Spleen (tissue), 11 donors: ENCODE data around the gene SAYSD1. TPM values are rescaled to one million over a fixed set of nuclear protein-coding genes. Genes with fewer than 3 reads are reported as not detected.

Experiments
- DNase-seq: peaks from one replicate; pipeline ENCODE4 v3.0.0-alpha.2; 2020
- H3K27ac ChIP-seq, 8 donors: fragments of 200-600 bp; sonication (generic) in 7 of 8; 1 replicate in 4 of 8; 2 replicates in 4 of 8; pipeline versions ENCODE4 v1.5.0 to v1.8.0; 2016 to 2021; ENCODE audit warnings: inconsistent platforms in 4 of 8, mild to moderate bottlenecking in 4 of 8, moderate library complexity in 1 of 8
- H3K27me3 ChIP-seq, 7 donors: fragments of 200-600 bp; sonication (generic) in 6 of 7; replicated peaks in 1 of 7; 1 replicate in 4 of 7; 2 replicates in 3 of 7; pipeline versions ENCODE4 v1.5.0 to v1.8.0; 2016 to 2021; ENCODE audit warnings: inconsistent platforms in 3 of 7, mild to moderate bottlenecking in 1 of 7
- H3K36me3 ChIP-seq, 6 donors: fragments of 200-600 bp; sonication (generic) in 5 of 6; 1 replicate in 4 of 6; 2 replicates in 2 of 6; pipeline versions ENCODE4 v1.5.0 to v1.8.0; 2016 to 2021; ENCODE audit warnings: inconsistent platforms in 2 of 6
- H3K4me1 ChIP-seq, 6 donors: fragments of 200-600 bp; sonication (generic) in 5 of 6; 1 replicate in 3 of 6; 2 replicates in 3 of 6; pipeline versions ENCODE4 v1.5.0 to v1.8.0; 2016 to 2021; ENCODE audit warnings: inconsistent platforms in 3 of 6
- H3K4me3 ChIP-seq, 8 donors: fragments of 200-600 bp; sonication (generic) in 7 of 8; 1 replicate in 4 of 8; 2 replicates in 4 of 8; pipeline versions ENCODE4 v1.5.0 to v1.8.0; 2016 to 2021; ENCODE audit warnings: inconsistent platforms in 4 of 8, mild to moderate bottlenecking in 4 of 8, moderate library complexity in 2 of 8
- H3K9me3 ChIP-seq, 8 donors: fragments of 200-600 bp; sonication (generic) in 7 of 8; 1 replicate in 4 of 8; 2 replicates in 4 of 8; pipeline versions ENCODE4 v1.5.0 to v1.8.0; 2016 to 2021; ENCODE audit warnings: inconsistent platforms in 4 of 8
- POLR2A ChIP-seq, 3 donors: fragments of 450-650 bp; IDR thresholded peaks; one replicate each; pipeline ENCODE4 v1.5.1; 2017; ENCODE audit warnings: antibody characterized with exemption in 3 of 3, mild to moderate bottlenecking in 1 of 3
- POLR2AphosphoS5 ChIP-seq, 3 donors: sonication (generic); formaldehyde crosslinking; IDR thresholded peaks; one replicate each; pipeline ENCODE4 v1.5.1; 2017; ENCODE audit warnings: antibody characterized with exemption in 3 of 3
- WGBS, 5 donors: extraction: QIAGEN DNeasy Blood & Tissue Kit in 3 of 5; methylation state at CpG; one replicate each; pipeline versions ENCODE4 v1.1.5 to v1.1.7; 2013 to 2018; 5-methylcytosine and 5-hydroxymethylcytosine counted together
- intact Hi-C: fragments of 100-400 bp; cut with DNase I; formaldehyde crosslinking; loops from one replicate; pipeline ENCODE4 v1.15.0; 2023; ENCODE audit warnings: low total_unique reads
- polyA plus RNA-seq, 3 donors: library from polyadenylated mRNA; stranded (reverse); fragments of 200-250 nt; gene quantifications; one replicate each; pipeline ENCODE4 v1.2.1, GENCODE V29; 2013
- total RNA-seq, 7 donors: library from RNA; depleted of rRNA in 3 of 7; stranded (reverse); fragments of >200 nt in 3 of 7; fragmentation: NEBNext Ultra II Directional in 4 of 7; extraction: Animal tissue kit (Norgen Biotek cat#: 25700) in 4 of 7; gene quantifications; one replicate each; pipeline versions ENCODE4 v1.1.0 to v1.2.1, GENCODE V29; 2016 to 2021
- TF ChIP-seq, protein P1 (sequence below), 11 experiments: fragments of 200-600 bp in 7 of 11; fragments of 450-650 bp in 4 of 11; sonication (generic) in 4 of 11; IDR thresholded peaks in 8 of 11; conservative IDR thresholded peaks in 3 of 11; 1 replicate in 7 of 11; 2 replicates in 4 of 11; pipeline versions ENCODE4 v1.4.0 to v1.8.0; 2016 to 2021; ENCODE audit warnings: antibody characterized with exemption in 11 of 11, inconsistent platforms in 4 of 11, mild to moderate bottlenecking in 1 of 11
- donor health status: healthy with polysubstance abuse.
- donor health status: DM: no; HTN: no; CAD: no; lungs with moderate emphysema.
- donor health status: DM: no; HTN: no; CAD: no.
- donor health status: Bipolar disorder and iron deficiency.
- donor health status: healthy.
- donor health status: DM: no; HTN: no; CAD: no.
- donor health status: DM: yes; HTN: yes; CAD: no.

SAYSD1 gene
- total and polyA plus RNA-seq, 10 donors: 8.1 to 14.2 (median 13.2) TPM

DNA sequence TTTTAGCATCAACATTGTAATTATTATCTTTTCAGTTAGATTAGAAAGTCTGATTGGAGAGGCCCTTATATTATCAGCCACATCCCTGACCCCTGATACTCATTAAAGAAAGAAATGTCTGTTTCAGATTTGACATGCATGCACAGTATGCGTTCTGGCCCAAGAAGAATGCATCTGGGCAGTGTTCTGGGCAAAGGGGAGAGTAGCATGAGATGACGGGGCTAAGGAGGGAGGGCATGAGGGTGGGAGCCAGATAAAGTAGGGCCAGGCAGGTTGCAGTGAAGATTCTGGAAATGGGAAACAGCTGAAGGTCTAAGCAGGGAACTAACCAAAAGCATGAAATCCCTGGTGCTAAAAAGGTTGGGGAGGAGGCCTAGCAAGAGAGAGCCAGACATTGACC is 7.3 kb downstream of the SAYSD1 start:
- intact Hi-C loops: no loop called here
- DNase-seq: no peak
- TF ChIP-seq, protein P1, sequence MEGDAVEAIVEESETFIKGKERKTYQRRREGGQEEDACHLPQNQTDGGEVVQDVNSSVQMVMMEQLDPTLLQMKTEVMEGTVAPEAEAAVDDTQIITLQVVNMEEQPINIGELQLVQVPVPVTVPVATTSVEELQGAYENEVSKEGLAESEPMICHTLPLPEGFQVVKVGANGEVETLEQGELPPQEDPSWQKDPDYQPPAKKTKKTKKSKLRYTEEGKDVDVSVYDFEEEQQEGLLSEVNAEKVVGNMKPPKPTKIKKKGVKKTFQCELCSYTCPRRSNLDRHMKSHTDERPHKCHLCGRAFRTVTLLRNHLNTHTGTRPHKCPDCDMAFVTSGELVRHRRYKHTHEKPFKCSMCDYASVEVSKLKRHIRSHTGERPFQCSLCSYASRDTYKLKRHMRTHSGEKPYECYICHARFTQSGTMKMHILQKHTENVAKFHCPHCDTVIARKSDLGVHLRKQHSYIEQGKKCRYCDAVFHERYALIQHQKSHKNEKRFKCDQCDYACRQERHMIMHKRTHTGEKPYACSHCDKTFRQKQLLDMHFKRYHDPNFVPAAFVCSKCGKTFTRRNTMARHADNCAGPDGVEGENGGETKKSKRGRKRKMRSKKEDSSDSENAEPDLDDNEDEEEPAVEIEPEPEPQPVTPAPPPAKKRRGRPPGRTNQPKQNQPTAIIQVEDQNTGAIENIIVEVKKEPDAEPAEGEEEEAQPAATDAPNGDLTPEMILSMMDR (IDR thresholded peaks at IDR 0.05 in 8 of 11, conservative IDR thresholded peaks at IDR 0.05 in 3 of 11): no peak
- TF ChIP-seq POLR2A (IDR thresholded peaks at IDR 0.05): no peak
- TF ChIP-seq POLR2AphosphoS5 (IDR thresholded peaks at IDR 0.05): no peak
- Histone ChIP-seq H3K4me1 (peaks cover 0 to 18% (median 4%) of the 10 kb centered on the region in 6 donors), H3K9me3 (no peaks in the 10 kb centered on the region), H3K27me3 (no peaks in the 10 kb centered on the region), H3K36me3 (peaks cover 0 to 61% (median 26%) of the 10 kb centered on the region in 6 donors), H3K27ac (no peak overlapping the region), H3K4me3 (no peak overlapping the region)
- 46 to 71% (median 47%) methylated on average over 2 of the region's 2 CpGs for WGBS, 5 donors

DNA sequence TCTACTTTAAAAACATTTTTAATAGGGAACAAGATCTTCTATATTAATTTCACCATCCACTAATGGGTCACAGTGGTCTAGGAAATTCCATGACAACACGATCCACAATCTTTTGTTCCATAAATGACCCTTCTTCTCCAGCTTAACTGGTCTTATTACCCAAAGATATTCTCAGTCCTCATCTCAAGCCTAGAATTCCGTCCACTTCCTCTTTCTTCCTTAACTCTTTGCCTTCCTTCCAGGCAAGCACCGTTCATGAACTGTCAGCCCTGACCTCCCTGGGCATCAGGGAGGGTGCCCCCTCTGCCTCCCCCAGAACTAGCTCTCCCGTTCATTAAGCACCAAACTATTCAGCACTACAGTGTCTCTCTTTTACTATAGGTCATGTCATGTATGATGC is 8.0 kb downstream of the SAYSD1 start:
- intact Hi-C loops: no loop called here
- Histone ChIP-seq H3K27ac (no peak overlapping the region), H3K27me3 (no peaks in the 10 kb centered on the region), H3K4me3 (no peak overlapping the region), H3K4me1 (peaks cover 0 to 14% (median 4%) of the 10 kb centered on the region in 6 donors), H3K36me3 (peaks cover 0 to 61% (median 26%) of the 10 kb centered on the region in 6 donors), H3K9me3 (no peaks in the 10 kb centered on the region)
- no peak for TF ChIP-seq POLR2A (IDR thresholded peaks at IDR 0.05)
- TF ChIP-seq POLR2AphosphoS5 (IDR thresholded peaks at IDR 0.05): no peak
- TF ChIP-seq, protein P1 (IDR thresholded peaks at IDR 0.05 in 8 of 11, conservative IDR thresholded peaks at IDR 0.05 in 3 of 11): no peak
- DNase-seq: no peak
- 65 to 75% (median 70%) methylated on average over 4 of the region's 4 CpGs for WGBS, 5 donors

DNA sequence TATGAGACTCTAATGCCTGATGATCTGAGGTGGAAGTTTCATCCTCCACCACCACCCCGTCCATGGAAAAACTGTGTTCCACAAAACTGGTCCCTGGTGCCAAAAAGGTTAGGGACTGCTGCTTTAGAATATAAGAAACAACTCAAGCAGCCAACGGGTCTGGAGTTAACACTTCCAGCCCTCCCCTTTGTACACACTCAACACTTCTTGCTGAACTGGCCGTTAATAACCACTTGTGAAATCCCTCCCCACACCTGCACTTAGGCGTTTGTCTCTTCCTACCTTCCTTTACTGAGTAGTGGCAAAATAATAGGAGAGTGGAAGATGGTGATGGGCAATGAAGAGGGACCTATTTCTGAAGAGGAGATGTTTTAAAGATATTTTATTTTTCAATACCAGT is 10.5 kb downstream of the SAYSD1 start:
- TF ChIP-seq POLR2A (IDR thresholded peaks at IDR 0.05) (no peak), POLR2AphosphoS5 (IDR thresholded peaks at IDR 0.05) (no peak)
- TF ChIP-seq, protein P1 (IDR thresholded peaks at IDR 0.05 in 8 of 11, conservative IDR thresholded peaks at IDR 0.05 in 3 of 11): no peak

DNA sequence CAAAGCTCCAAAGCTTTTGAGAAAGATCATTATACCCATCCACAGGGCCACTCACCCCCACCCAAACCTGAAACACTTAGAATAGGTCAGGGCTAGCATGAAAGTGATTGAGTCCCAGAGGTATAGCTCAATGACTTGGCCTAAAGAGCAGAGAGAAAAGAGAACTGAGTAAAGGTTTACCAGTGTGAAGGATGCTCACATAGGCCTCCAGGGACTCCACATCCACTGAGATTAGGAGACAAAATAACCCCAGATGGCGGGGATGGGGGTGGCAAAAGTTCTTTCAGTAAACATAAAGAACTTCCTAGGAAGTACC is 12.2 kb downstream of the SAYSD1 start:
- TF ChIP-seq POLR2A (IDR thresholded peaks at IDR 0.05) (no peak), POLR2AphosphoS5 (IDR thresholded peaks at IDR 0.05) (no peak)
- TF ChIP-seq, protein P1 (IDR thresholded peaks at IDR 0.05 in 8 of 11, conservative IDR thresholded peaks at IDR 0.05 in 3 of 11): no peak
- H3K4me3 ChIP-seq: no peak overlapping the region
- H3K4me1 ChIP-seq: no peaks in the 10 kb centered on the region

More for the DNA sequence above, 10.5 kb downstream of the SAYSD1 start:
- H3K27ac ChIP-seq: no peak overlapping the region
- H3K4me3 ChIP-seq: no peak overlapping the region
- intact Hi-C loops: no loop called here
- 66 to 76% (median 70%) methylated on average over 4 of the region's 4 CpGs for WGBS, 5 donors
- DNase-seq: no peak
- no peaks in the 10 kb centered on the region for H3K27me3 ChIP-seq
- H3K4me1 ChIP-seq: no peaks in the 10 kb centered on the region
- H3K9me3 ChIP-seq: no peaks in the 10 kb centered on the region
- peaks cover 0 to 51% (median 19%) of the 10 kb centered on the region in 6 donors for H3K36me3 ChIP-seq

More for the DNA sequence above, 12.2 kb downstream of the SAYSD1 start:
- peaks cover 0 to 35% (median 12%) of the 10 kb centered on the region in 6 donors for H3K36me3 ChIP-seq
- no peak for DNase-seq
- H3K27ac ChIP-seq: no peak overlapping the region
- 72 to 91% (median 83%) methylated on average over 1 of the region's 1 CpG for WGBS, 5 donors
- H3K9me3 ChIP-seq: no peaks in the 10 kb centered on the region
- no peaks in the 10 kb centered on the region for H3K27me3 ChIP-seq
- intact Hi-C loops: no loop called here
